ENCODE data around the gene TNPO1. TPM values are rescaled to one million over a fixed set of nuclear protein-coding genes. Genes with fewer than 3 reads are reported as not detected.
"Not testable (repeated sequence)": the region's sequence is repeated elsewhere in the genome, so short reads cannot be mapped to it uniquely, and the experiment has no call there.

TNPO1 gene
- polyA plus RNA-seq, 3 donors: 98.7 to 107 (median 106) TPM

DNA sequence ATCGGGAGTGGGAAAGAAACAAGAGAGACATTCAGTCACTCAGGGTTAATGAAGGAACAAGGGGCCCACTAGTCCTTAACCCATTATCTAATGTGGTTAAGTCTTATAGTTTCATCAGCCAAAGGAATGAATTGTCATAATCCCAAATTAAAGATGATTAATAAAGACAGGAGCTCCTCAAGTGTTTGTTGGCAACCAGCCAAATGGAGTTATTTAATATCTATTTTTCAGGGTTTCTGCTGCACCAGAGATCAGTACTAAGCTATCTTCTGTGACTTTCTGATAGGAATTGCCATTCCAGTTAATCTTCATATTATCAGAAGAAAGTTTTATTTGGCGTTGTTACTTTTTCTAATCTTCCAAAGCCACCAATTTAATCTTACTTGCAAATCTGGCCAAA, 105.4 kb downstream of the TNPO1 start:
- no peak for DNase-seq (ENCODE audit: low read depth in 3 of 3, low spot score in 2 of 3)

- no peak for DNase-seq (ENCODE audit: low read depth in 3 of 3, low spot score in 2 of 3)
Observed at GRCh38 chr5:72922422-72922821, 106.0 kb downstream of the TNPO1 start.

DNA sequence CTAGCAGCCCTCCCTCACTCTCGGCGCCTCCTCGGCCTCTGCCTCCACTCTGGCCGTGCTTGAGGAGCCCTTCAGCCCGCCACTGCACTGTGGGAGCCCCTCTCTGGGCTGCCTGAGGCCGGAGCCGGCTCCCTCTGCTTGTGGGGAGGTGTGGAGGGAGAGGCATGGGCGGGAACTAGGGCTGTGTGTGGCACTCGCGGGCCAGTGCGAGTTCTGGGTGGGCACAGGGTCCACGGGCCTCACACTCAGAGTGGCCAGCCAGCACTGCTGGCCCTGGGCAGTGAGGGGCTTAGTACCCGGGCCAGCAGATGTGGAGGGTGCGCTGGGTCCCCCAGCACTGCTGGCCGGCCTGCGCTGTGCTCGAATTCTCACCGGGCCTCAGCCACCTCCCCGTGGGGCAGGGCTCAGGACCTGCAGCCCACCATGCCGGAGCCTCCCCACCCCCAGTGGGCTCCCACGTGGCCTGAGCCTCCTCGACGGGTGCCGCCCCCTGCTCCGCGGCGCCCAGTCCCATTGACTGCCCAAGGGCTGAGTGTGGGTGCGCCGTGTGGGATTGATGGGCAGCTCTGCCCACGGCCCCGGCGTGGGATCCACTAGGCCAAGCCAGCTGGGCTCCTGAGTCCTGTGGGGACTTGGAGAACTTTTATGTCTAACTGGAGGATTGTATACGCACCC, 109.0 kb downstream of the TNPO1 start:
- DNase-seq (ENCODE audit: low read depth in 3 of 3, low spot score in 2 of 3): no peak

DNA sequence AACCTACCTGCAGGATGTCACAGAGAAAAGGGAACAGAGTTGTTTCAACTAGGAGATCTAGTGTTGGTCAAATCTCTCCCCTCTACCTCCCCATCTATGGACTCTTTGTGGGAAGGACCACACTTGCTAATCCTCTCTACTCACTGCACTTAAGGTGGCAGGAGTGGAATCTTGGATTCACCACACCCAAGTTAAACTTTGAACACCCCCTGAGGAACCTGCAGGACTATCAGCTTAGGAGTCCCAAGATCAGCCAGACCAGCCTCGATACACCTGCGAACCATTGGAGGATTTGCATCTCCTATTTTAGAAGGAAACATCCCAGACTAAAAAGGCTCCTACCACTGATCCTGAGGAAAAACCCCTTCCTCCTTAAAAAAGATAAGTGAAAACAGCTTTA, 116.2 kb downstream of the TNPO1 start:
- DNase-seq (ENCODE audit: low read depth in 3 of 3, low spot score in 2 of 3): not testable (repeated sequence)

- not testable (repeated sequence) for DNase-seq (ENCODE audit: low read depth in 3 of 3, low spot score in 2 of 3)
Observed at GRCh38 chr5:72934953-72935725, 118.7 kb downstream of the TNPO1 start.

GRCh38 chr5:72936893-72937292, 120.4 kb downstream of the TNPO1 start:
- DNase-seq (ENCODE audit: low read depth in 3 of 3, low spot score in 2 of 3): no peak

- no peak for DNase-seq (ENCODE audit: low read depth in 3 of 3, low spot score in 2 of 3)
Observed at GRCh38 chr5:72937517-72938061, 121.1 kb downstream of the TNPO1 start.

DNA sequence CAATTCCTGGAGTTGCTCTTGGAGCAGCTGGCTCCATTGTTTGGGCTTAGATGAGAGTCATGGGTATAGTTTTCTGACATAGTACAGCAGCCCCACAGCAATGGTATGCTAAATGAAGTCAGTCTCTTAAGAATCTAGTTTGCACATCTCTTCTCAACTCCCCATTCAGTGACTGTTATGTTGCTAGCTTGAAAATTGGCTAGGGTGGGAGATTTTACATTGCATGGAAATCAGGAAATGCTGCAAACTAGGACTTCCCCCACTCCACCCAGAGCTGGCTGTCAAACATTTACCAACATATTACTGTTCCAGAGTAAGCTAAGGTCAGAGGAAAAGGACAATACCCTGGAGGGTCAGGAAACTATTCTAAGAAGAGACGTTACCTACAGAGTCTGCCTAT, 121.7 kb downstream of the TNPO1 start:
- no peak for DNase-seq (ENCODE audit: low read depth in 3 of 3, low spot score in 2 of 3)

- DNase-seq (ENCODE audit: low read depth in 3 of 3, low spot score in 2 of 3): no peak
Observed at GRCh38 chr5:72940082-72940481, 123.6 kb downstream of the TNPO1 start.

GRCh38 chr5:72943307-72943706, 126.8 kb downstream of the TNPO1 start:
- no peak for DNase-seq (ENCODE audit: low read depth in 3 of 3, low spot score in 2 of 3)

DNA sequence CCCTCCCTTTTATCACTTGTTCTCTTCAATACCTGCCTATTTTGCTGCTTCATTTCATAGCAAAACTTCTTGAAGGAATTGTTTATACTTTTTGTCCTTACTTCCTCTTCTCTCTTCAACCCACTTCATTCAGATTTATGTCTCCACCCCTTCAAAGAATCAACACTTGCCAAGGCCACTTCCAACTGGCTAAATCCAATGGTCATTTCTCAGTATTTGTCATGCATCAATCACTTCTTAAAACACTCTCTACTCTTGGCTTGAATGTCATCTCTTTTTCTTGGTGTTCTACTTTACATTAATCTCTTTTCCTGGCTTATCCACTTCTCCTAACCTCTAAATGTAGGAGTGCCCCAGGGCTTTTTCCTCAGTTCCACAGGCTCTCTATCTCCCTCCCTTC, 131.0 kb downstream of the TNPO1 start:
- no peak for DNase-seq (ENCODE audit: low read depth in 3 of 3, low spot score in 2 of 3)

DNA sequence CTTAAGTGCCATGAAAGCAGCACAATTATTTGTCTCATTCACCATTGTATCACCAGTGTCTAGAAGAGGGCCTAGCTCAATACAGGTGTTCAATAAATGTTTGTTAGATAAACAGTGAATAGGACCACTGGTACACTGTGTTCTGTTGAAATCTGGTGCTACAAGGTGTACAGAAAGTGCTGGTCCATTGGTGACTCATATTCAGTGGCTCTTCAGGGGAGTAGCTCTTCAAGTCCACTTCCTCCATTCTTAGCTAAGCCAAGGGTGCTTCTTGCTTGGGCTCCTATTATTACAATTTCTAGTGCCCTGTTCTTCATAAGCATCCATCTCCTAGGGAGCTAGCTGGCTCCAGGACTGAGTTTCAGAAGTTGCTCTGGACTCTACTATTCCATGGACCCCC, 133.0 kb downstream of the TNPO1 start:
- DNase-seq (ENCODE audit: low read depth in 3 of 3, low spot score in 2 of 3): no peak

GRCh38 chr5:72951671-72952468, 135.4 kb downstream of the TNPO1 start:
- no peak for DNase-seq (ENCODE audit: low read depth in 3 of 3, low spot score in 2 of 3)

- DNase-seq (ENCODE audit: low read depth in 3 of 3, low spot score in 2 of 3): no peak
Observed at GRCh38 chr5:72954389-72954788, 137.9 kb downstream of the TNPO1 start.

DNA sequence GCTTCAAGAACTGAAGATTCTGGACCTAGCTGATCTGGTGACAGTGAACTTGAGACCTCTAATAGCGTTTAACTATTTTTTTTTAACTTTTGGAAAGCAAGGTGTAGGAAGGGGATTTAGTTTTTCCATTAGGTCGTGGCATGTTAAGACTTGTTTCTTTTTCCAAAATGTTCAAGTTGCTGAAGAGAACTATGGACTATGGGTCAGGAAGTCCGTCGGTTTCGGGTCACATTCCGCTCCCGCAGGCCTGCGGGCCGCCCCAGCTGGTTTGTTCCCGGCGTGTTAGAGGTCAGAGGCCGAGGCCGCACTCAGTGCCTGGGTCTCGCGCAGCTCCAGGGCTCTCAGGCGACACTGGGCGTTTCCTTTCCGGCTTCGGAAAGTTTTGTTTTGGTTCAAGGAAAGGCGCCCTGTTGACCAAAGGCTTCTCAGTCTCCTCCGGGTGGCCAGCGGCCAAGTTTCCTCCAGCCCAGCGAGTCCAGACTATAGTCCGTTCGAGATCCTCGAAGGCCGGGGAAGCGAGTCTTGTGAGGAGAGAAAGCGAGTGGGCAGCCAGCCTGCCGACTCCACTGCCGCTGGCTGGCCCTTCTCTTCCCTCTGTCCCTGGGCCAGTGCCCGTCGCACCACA, 138.8 kb downstream of the TNPO1 start:
- DNase-seq (ENCODE audit: low read depth in 3 of 3, low spot score in 2 of 3): peak in 1 of 3 donors; percentile 46

DNA sequence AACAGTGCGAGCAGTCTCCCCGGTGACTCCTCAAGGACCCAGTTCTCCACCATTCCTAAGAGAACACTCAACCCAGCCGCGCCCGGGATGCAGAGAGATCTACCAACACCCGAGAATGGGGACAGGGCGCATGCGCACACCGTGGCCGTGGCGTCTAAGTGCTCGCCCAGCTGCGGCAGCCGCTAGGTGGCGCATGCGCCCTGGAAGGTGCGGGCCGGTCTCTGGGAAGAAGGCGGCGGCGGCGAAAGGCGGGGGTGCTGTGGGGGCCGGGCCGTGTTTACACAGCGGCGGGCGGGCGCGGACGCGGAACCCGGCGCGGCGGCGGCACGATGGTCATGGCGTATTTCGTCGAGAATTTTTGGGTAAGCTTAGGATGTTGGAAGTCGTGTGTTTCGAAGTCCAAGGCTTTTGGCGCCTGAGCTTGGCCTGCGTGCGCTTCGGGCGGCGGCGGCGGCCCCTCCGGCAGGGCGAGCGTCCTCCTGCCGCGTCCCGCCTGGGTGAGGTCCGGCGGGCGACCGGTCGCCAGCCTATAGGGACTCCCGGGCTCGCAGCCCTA, 139.4 kb downstream of the TNPO1 start, which contains the start of gene FCHO2:
FCHO2 (plus strand) TSS at position 274 of the 556 bp plus-strand sequence; CDS start at position 330, 56 bp downstream.
- DNase-seq (ENCODE audit: low read depth in 3 of 3, low spot score in 2 of 3): peak; percentile 93 to 95 (median 94)

DNA sequence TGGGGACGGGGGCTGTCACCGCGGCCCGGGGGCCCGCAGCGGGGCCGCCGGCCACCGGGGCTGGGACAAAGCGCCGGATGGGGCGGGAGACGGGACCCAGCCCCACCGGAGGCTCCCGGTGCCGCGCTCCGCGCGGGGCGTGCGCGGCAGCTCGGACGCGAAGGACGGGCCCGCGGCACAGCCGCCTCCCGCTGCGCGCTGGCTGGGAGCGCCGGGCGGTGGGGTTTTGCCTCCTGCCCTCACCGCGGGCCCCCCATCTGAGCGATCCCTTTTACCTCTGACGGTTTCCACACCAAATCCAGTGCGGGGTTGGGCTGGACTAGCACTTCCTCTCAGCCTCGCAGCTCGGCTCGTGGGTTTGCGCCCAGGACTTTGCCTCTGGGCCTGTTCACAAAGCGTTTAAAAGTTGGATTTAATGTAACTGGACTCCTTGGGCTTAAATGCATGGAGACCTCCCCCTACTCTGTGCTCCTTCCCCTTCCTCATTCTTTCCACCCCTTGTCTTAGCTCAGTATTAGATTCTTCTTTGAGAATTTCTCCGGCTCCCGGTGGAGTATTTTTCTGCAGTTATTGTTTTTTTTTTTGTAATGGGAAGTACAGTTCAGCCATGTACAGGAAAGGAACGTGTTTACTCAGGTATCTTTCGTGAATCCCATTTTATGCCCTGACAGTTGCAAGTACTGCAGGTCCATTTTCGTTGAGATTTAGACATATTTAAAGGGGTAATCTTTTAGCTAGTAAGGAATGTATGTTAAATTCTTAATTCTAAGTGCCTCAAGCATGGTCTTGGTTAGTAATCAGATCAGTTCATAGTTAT, 140.1 kb downstream of the TNPO1 start:
- peak; percentile 59 to 63 (median 61) for DNase-seq (ENCODE audit: low read depth in 3 of 3, low spot score in 2 of 3)

DNA sequence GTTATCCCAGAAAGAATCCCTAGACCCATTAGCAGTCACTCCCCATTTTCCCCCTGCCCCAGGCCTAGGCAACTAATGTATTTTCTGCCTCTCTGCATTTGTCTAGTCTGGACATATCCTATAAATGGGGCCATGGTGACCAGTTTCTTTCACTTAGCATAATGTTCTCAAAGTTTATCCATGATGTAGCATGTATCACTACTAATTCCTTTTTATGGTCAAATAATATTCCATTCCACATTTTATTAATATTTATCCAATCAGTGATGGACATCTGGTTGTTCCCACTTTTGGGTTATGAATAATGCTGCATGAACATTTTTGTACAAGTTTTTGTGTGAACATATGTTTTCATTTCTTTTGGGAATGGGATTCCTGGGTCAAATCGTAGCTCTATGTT, 140.9 kb downstream of the TNPO1 start:
- DNase-seq (ENCODE audit: low read depth in 3 of 3, low spot score in 2 of 3): no peak

- DNase-seq (ENCODE audit: low read depth in 3 of 3, low spot score in 2 of 3): no peak
Observed at GRCh38 chr5:72959257-72959656, 142.8 kb downstream of the TNPO1 start.
